Chondrocyte (in vitro differentiated cells): ENCODE data around the gene ELL. TPM values are rescaled to one million over a fixed set of nuclear protein-coding genes. Genes with fewer than 3 reads are reported as not detected.
"Not testable (repeated sequence)": the region's sequence is repeated elsewhere in the genome, so short reads cannot be mapped to it uniquely, and the experiment has no call there.

ENCODE experiments used
- DNase-seq: peaks from one replicate; pipeline ENCODE4 v3.0.0; 2021; ENCODE audit warnings: mixed read lengths, low spot score
- H3K27ac Mint-ChIP-seq: one replicate; pipeline ENCODE4 v1.8.0; 2021; ENCODE audit warnings: mild to moderate bottlenecking, moderate library complexity, mixed read lengths; ENCODE audit not compliant: unreplicated experiment
- H3K27me3 Mint-ChIP-seq: 2 replicates; pipeline ENCODE4 v1.8.0; 2021; ENCODE audit warnings: low read depth, mixed read lengths
- H3K36me3 Mint-ChIP-seq: 2 replicates; pipeline ENCODE4 v1.8.0; 2021; ENCODE audit warnings: low read depth, mixed read lengths
- H3K4me1 Mint-ChIP-seq: 2 replicates; pipeline ENCODE4 v1.8.0; 2021; ENCODE audit warnings: low read depth, mild to moderate bottlenecking, mixed read lengths
- H3K4me3 Mint-ChIP-seq: one replicate; pipeline ENCODE4 v1.8.0; 2021; ENCODE audit warnings: mild to moderate bottlenecking, moderate library complexity, mixed read lengths; ENCODE audit not compliant: unreplicated experiment
- H3K9me3 Mint-ChIP-seq: 2 replicates; pipeline ENCODE4 v1.8.0; 2021; ENCODE audit warnings: low read depth, mixed read lengths
- CTCF ChIP-seq: fragments of 200-600 bp; sonication (generic); IDR thresholded peaks from 2 replicates; pipeline ENCODE4 v1.5.0; 2021; ENCODE audit warnings: antibody characterized with exemption, mild to moderate bottlenecking, moderate library complexity
- total RNA-seq: library from RNA; stranded (reverse); gene quantifications from 3 replicates; pipeline ENCODE4 v1.2.1, GENCODE V29; 2021

The ELL gene
- total RNA-seq, 1 donor from 2014 or later, result 14.0 TPM

- no peak for DNase-seq
- H3K36me3 Mint-ChIP-seq, result no peaks in the 10 kb centered on the region
- H3K27ac Mint-ChIP-seq, result peak overlapping the region; percentile 49
- H3K4me1 Mint-ChIP-seq, result peaks cover 40% of the 10 kb centered on the region
- H3K27me3 Mint-ChIP-seq, result no peaks in the 10 kb centered on the region
- no peaks in the 10 kb centered on the region for H3K9me3 Mint-ChIP-seq
- TF ChIP-seq CTCF, result no peak
- no peak overlapping the region for H3K4me3 Mint-ChIP-seq
Measured at GRCh38 chr19:18414504-18415177, 107.2 kb downstream of the ELL start.

- Mint-ChIP-seq H3K9me3 (no peaks in the 10 kb centered on the region), H3K27me3 (no peaks in the 10 kb centered on the region), H3K36me3 (no peaks in the 10 kb centered on the region), H3K4me1 (peaks cover 27% of the 10 kb centered on the region), H3K4me3 (no peak overlapping the region), H3K27ac (no peak overlapping the region)
- DNase-seq, result no peak
- TF ChIP-seq CTCF, result peak; percentile 28
Measured at GRCh38 chr19:18412610-18413239, 109.1 kb downstream of the ELL start.

- no peak overlapping the region for H3K27ac Mint-ChIP-seq
- H3K36me3 Mint-ChIP-seq, result no peaks in the 10 kb centered on the region
- H3K4me1 Mint-ChIP-seq, result peaks cover 6% of the 10 kb centered on the region
- peak; percentile 64 for TF ChIP-seq CTCF
- no peaks in the 10 kb centered on the region for H3K27me3 Mint-ChIP-seq
- no peaks in the 10 kb centered on the region for H3K9me3 Mint-ChIP-seq
- DNase-seq, result no peak
- no peak overlapping the region for H3K4me3 Mint-ChIP-seq
Measured at GRCh38 chr19:18408053-18408476, 113.8 kb downstream of the ELL start.

GRCh38 chr19:18406749-18407148 is 115.1 kb downstream of the ELL start:
- no peak overlapping the region for H3K27ac Mint-ChIP-seq
- H3K9me3 Mint-ChIP-seq, result no peaks in the 10 kb centered on the region
- H3K4me1 Mint-ChIP-seq, result peaks cover 14% of the 10 kb centered on the region
- H3K36me3 Mint-ChIP-seq, result no peaks in the 10 kb centered on the region
- no peak for TF ChIP-seq CTCF
- no peak overlapping the region for H3K4me3 Mint-ChIP-seq
- DNase-seq, result no peak
- no peaks in the 10 kb centered on the region for H3K27me3 Mint-ChIP-seq

- H3K27me3 Mint-ChIP-seq, H3K27ac Mint-ChIP-seq, DNase-seq, H3K9me3 Mint-ChIP-seq, H3K4me3 Mint-ChIP-seq, H3K36me3 Mint-ChIP-seq: not testable (repeated sequence)
- peaks cover 19% of the 10 kb centered on the region for H3K4me1 Mint-ChIP-seq
Measured at GRCh38 chr19:18405754-18406153, 116.1 kb downstream of the ELL start.

- not testable (repeated sequence) for H3K4me3 Mint-ChIP-seq, H3K27me3 Mint-ChIP-seq, H3K9me3 Mint-ChIP-seq, H3K27ac Mint-ChIP-seq, DNase-seq, H3K36me3 Mint-ChIP-seq
- peaks cover 17% of the 10 kb centered on the region for H3K4me1 Mint-ChIP-seq
Measured at GRCh38 chr19:18402455-18403248, 119.2 kb downstream of the ELL start.
